GM19468 (cell line): ENCODE measurements around the gene AKAP1.
"Not testable (repeated sequence)": the region's sequence is repeated elsewhere in the genome, so short reads cannot be mapped to it uniquely, and the experiment has no call there.

Experiments
- ATAC-seq: cut with Tn5 transposase; IDR thresholded peaks from one replicate; pipeline ENCODE4 v1.9.1; 2021; ENCODE audit warnings: mild to moderate bottlenecking, moderate library complexity, moderate number of reproducible peaks; ENCODE audit not compliant: unreplicated experiment; ENCODE audit errors: extremely low read depth

Gene AKAP1

DNA sequence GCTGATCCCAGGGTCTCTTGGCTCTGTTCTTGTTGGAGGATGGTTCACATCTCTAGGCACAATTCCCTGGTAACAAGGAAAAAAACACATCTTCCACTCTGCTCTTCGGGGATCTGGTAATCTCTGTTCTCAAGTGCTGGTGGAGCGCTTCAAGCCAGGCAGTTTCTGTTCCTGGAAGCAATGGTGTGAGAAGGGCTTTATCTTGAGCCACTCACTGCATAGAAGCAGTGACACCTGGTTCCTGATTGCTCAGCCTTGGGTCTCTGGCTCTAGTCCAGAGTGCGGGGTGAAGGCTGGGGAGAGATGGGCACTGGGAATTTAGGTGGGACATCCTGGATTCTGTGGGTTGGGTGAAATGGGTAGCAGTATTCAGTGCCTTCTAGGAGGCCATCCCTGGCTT is 14.1 kb downstream of the AKAP1 start:
- ATAC-seq, result no peak

DNA sequence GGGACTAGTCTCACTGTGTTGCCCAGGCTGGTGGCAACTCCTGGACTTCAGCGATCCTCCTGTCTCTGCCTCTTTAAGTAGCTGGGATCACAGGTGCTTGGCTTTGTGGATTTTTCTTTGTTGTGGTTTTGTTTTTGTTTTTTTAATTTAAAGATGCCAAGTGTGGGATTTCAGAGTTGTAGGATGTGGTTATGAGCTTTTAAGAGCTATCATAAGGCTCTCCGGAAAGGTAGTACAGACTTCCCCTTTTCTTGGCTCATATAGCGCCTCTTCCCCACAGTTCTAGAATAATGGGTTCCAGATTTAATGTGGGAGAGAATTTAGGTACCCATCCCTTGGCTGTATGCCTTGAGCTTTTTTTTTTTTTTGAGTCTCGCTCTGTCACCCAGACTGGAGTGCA is 17.1 kb downstream of the AKAP1 start:
- ATAC-seq, result no peak

DNA sequence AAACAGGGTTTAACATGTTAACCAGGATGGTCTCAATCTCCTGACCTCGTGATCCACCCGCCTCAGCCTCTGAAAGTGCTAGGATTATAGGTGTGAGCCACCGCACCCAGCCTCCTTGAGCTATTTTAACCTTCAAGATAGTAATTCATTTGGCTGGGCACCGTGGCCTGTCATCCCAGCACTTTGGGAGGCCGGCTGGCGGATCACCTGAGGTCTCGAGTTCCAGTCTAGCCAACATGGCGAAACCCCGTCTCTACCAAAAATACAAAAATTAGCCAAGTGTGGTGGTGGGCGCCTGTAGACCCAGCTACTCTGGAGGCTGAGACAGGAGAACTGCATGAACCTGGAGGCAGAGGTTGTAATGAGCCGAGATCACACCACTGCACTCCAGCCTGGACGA is 17.6 kb downstream of the AKAP1 start:
- ATAC-seq, result not testable (repeated sequence)

DNA sequence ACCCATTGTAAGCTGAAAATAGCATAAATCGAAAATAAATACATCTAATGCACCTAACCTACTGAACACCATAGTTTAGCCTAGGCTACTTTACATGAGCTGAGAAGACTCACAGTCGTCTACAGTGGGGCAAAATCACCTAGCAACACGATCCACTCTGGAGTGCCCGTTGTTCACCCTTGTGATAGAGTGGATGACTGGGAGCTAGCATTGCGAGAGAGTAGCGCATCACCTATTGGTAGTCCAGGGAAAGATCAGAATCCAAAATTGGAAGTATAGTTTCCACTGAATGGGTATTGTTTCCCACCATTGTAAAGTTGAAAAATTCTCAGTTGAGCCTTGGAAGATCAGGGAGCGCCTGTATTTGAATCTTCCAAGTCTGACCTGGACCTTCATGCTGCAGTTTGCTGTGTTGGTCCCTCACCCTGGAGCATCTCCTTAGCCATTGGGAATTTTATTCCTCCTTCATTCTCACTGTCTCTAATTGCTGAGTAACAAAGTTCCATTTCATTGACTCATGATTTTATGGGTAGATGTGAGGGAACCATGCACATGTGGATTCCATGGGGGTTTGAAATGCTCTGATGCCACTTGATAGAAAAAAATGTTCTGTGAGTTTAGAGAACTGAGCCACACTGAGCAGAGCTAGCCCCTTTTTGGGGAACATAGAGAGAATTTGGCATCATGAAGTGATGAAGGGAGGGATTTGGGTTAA is 19.6 kb downstream of the AKAP1 start:
- no peak for ATAC-seq

GRCh38 chr17:57105591-57105990 is 20.5 kb downstream of the AKAP1 start:
- ATAC-seq, result no peak

DNA sequence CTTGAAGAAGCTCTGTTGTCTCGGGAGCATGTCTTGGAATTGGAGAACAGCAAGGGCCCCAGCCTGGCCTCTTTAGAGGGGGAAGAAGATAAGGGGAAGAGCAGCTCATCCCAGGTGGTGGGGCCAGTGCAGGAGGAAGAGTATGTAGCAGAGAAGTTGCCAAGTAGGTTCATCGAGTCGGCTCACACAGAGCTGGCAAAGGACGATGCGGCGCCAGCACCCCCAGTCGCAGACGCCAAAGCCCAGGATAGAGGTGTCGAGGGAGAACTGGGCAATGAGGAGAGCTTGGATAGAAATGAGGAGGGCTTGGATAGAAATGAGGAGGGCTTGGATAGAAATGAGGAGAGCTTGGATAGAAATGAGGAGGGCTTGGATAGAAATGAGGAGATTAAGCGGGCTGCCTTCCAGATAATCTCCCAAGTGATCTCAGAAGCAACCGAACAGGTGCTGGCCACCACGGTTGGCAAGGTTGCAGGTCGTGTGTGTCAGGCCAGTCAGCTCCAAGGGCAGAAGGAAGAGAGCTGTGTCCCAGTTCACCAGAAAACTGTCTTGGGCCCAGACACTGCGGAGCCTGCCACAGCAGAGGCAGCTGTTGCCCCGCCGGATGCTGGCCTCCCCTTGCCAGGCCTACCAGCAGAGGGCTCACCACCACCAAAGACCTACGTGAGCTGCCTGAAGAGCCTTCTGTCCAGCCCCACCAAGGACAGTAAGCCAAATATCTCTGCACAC is 21.2 kb downstream of the AKAP1 start:
- no peak for ATAC-seq

GRCh38 chr17:57106836-57107497 is 21.9 kb downstream of the AKAP1 start:
- ATAC-seq, result no peak

DNA sequence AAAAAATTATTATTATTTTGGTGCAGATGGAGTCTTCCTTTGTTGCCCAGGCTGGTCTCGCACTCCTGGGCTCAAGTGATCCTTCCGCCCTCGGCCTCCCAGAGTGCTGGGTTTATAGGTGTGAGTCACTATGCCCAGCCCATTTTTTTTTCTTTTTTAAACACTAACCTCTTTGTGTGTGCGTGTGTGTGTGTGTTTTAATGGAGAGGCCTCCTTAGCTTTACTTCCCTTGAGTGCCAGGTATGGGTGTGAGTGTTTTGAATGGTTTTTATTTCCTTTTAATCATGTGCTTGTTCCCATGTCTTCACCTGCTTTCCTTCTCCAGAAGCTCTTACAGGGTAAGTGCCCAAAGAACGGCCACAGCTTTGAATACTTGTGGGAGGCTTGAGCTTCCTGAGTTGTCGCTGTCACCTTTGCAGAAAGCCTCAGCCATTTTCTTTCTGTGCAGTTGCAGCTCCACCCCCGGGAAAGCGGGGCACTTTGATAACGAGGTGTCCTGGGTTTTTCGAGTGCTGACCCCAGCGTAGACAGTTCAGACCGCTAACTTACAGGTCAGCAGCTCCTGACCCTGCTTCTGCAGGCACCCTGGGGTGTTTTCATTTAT is 22.6 kb downstream of the AKAP1 start:
- no peak for ATAC-seq

DNA sequence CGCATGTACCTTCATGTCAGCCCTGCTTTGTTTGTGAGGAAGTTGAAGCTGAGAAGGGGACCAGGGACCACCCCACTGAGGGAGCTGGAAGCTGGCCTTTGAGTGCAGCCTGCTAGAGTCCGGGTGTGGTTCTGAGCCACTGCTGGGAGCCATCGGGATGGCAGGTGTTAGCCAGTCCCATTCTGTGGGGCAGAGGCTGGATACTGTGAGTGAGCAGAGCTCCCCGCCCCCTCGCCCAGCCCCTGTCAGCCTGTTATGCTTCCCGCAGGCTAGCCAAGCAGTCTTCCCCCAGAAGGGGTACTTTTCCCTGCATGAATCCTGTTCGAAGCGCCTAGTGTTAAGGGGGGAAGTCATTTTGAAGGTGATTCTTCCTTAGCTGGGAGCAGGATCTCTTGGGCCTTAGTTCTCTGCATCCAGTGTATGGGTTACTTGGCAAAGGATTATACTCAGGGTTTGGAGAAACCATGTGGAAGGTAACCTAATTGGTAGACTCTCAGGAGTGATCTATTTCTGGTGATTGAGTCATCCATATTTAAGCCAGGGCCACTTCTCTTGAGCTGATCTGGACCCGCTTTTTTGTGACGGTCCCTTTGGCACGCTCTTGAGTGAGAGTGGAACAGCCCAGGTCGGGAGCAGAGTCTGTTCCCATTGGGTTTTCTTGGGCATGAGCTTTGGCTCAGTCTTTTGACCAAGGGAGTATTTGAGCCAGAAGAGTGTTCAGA is 23.8 kb downstream of the AKAP1 start:
- no peak for ATAC-seq

- no peak for ATAC-seq
These were observed 24.5 kb downstream of the AKAP1 start for GRCh38 chr17:57109393-57110151.

GRCh38 chr17:57110152-57110542 is 25.1 kb downstream of the AKAP1 start:
- no peak for ATAC-seq

DNA sequence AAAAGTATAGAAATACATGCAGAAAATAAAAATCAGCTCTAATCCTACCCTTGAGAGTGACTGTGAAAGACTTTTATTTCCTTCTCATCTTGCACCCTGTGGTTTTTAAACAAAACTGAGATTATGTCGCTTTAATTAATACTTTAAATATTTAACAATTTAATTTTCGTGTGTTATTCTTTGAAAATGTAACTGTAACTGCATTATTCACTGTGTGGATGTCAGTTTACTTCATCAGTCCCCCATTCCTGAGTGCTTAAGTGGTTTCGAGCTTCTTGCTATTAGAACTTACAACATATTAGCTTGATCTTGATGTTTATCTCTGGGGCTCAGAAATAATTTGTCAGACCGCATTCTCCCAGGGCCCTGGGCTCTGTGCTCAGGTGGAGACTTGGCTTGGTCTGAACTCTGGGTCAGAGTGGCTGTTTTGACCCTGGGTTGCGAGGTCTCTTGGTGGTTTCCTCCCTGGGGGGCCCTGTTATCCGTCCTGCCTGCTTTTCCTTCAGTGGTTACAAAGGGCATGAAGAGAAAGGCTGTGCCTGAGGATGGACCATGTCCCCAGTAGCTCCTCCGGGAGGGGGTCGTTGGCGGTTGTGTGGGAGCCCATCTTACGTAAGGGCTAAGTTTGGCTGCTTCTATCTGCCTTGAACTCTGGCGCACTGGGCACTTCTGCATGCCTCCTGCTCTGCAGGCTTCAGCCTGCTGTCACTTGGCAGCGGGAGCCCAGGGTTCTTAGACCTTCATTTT is 25.7 kb downstream of the AKAP1 start:
- no peak for ATAC-seq

- no peak for ATAC-seq
These were observed 26.3 kb downstream of the AKAP1 start for GRCh38 chr17:57111386-57111785.

- no peak for ATAC-seq
These were observed 28.0 kb downstream of the AKAP1 start for GRCh38 chr17:57113011-57113410.

GRCh38 chr17:57113656-57114055 is 28.6 kb downstream of the AKAP1 start:
- no peak for ATAC-seq

GRCh38 chr17:57114085-57114673 is 29.1 kb downstream of the AKAP1 start:
- ATAC-seq, result no peak

DNA sequence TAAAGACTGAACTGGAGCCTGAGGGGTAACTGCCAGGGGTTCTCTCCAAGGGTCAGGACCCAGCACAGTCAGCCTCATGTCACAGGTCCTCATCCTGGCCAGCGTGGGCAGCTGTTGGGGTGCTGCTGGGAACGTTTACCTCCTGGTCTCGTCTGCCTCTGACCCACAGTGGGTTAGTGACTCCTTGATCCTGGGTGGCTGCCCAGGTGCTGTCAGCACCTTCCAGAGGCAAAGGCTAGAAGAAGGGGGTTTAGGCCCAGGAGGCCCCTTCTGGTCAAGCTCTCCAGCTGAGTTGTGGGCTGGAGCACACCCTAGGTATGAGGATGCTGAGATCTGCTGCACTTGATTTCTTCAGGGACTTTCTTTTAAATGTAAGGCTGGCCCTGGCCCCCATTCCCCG is 30.3 kb downstream of the AKAP1 start:
- no peak for ATAC-seq

GRCh38 chr17:57115916-57116315 is 30.9 kb downstream of the AKAP1 start:
- no peak for ATAC-seq

GRCh38 chr17:57117798-57118197 is 32.8 kb downstream of the AKAP1 start:
- ATAC-seq, result no peak
